Measurements from ENCODE around the gene PCLAF.

DNA sequence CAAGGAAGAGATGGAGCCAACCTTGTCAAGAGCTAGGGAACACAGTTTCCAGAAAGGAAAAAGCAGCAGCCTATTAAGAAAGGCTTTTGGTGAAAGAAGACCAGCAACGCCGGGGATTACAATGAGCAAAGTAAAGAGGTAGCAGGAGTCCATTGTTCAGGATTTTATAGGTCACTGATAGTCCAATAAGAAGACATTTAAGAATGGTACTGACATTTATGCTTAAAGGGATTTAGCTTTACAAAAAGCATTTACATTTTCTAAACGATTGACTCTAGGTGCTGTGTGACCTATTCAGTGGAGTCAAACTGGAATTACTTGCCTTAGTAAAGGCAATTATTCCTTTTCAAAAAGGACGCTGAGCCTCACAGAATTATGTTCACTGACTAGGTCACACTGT is 66.0 kb downstream of the PCLAF start:
- TF ChIP-seq SP1 (IDR thresholded peaks at IDR 0.05; ENCODE audit: low read depth, low read length) (no peak), YY1 (IDR thresholded peaks at IDR 0.05; ENCODE audit: low read depth, low read length) (no peak)

Data from H1 (cell line).